ENCODE measurements around the gene ATP6V0B. TPM values are rescaled to one million over a fixed set of nuclear protein-coding genes. Genes with fewer than 3 reads are reported as not detected.

The ATP6V0B gene
- total and polyA plus RNA-seq, 2 donors (not counting 1 experiment from before 2014, with no cell fraction given) = 91.0 to 198 TPM

DNA sequence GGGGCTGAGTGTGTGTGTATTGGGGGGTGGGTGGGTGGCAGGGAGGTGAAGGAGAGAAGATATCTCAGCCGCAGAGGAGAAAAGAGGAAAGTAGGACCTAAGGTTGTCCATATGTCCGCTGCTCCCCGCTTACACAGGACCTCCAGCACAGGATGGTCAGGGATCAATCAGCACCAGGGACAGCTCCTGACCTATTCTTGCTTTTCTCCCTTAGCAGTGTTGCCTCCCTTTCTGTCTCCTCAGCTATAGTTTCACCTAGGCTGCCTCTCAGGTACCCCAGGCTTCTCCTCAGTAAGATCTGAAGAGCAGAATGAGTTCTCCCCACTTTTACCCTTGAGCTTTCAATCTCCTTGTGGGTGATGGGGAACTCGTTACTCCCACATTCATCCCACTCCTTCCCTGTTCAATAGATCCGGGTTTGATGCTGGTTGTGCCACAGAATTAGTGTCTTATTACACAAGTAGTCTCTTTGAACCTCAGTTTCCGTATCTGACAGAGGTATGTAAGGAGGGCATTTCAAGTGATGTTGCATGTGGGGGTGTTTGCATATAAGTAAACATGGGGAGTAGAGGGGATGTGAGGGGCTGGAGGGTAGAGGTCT is 6.3 kb upstream of the ATP6V0B start:
- Histone ChIP-seq H4K20me1 (ENCODE audit: control insufficient read depth, insufficient read depth, low read length, poor library complexity, severe bottlenecking) (peaks cover 8% of the 10 kb centered on the region), H3K9ac (ENCODE audit: low read length) (no peak overlapping the region), H3K27me3 (replicated peaks in 1 of 4; ENCODE audit: control extremely low read depth in 1 of 4, control insufficient read depth in 3 of 4, insufficient read depth in 4 of 4, low read length in 3 of 4) (no peaks in the 10 kb centered on the region), H3K9me3 (ENCODE audit: control extremely low read depth in 1 of 3, control insufficient read depth in 2 of 3, insufficient read depth in 1 of 3, low read length in 2 of 3) (no peaks in the 10 kb centered on the region), H3K4me3 (ENCODE audit: control extremely low read depth in 1 of 5, extremely low read depth in 1 of 5, insufficient read depth in 1 of 5, low read depth in 2 of 5, low read length in 4 of 5) (no peak overlapping the region), H3K36me3 (replicated peaks in 1 of 2; ENCODE audit: control extremely low read depth in 1 of 2, control insufficient read depth in 1 of 2, extremely low read depth in 1 of 2, insufficient read depth in 2 of 2, low read length in 1 of 2) (peaks cover 0 to 10% of the 10 kb centered on the region in 2 experiments), H2AFZ (ENCODE audit: insufficient read depth, low read depth, low read length, poor library complexity, severe bottlenecking) (no peak overlapping the region), H3K27ac (ENCODE audit: low read length in 2 of 2) (no peak overlapping the region), H3K4me1 (ENCODE audit: control insufficient read depth in 2 of 2, insufficient read depth in 2 of 2, low read length in 2 of 2) (peaks cover 12 to 20% of the 10 kb centered on the region in 2 donors), H3K4me2 (replicated peaks; ENCODE audit: low read depth, low read length, poor library complexity, severe bottlenecking) (no peak overlapping the region), H3K79me2 (ENCODE audit: control insufficient read depth, insufficient read depth, low read length) (peaks cover 23% of the 10 kb centered on the region)
- POLR2A ChIA-PET = no interaction called here
- no peaks in the 10 kb centered on the region for H3K27me3 Mint-ChIP-seq
- no peaks in the 10 kb centered on the region for H3K9me3 Mint-ChIP-seq (ENCODE audit: insufficient read depth)
- DNase-seq = no peak
- WGBS (ENCODE audit: insufficient coverage) = 97% methylated on average over 4 of the region's 6 CpGs
- CTCF ChIA-PET = no interaction called here
- intact Hi-C loops (cut with micrococcal nuclease) = no loop called here
- TF ChIP-seq, protein P1, sequence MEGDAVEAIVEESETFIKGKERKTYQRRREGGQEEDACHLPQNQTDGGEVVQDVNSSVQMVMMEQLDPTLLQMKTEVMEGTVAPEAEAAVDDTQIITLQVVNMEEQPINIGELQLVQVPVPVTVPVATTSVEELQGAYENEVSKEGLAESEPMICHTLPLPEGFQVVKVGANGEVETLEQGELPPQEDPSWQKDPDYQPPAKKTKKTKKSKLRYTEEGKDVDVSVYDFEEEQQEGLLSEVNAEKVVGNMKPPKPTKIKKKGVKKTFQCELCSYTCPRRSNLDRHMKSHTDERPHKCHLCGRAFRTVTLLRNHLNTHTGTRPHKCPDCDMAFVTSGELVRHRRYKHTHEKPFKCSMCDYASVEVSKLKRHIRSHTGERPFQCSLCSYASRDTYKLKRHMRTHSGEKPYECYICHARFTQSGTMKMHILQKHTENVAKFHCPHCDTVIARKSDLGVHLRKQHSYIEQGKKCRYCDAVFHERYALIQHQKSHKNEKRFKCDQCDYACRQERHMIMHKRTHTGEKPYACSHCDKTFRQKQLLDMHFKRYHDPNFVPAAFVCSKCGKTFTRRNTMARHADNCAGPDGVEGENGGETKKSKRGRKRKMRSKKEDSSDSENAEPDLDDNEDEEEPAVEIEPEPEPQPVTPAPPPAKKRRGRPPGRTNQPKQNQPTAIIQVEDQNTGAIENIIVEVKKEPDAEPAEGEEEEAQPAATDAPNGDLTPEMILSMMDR (IDR thresholded peaks at IDR 0.05) = no peak
- TF ChIP-seq EZH2 (IDR thresholded peaks at IDR 0.05; ENCODE audit: borderline replicate concordance, insufficient read depth, low read depth, low read length, poor library complexity, severe bottlenecking) = no peak
- peaks cover 24% of the 10 kb centered on the region for H3K4me1 Mint-ChIP-seq
- peak overlapping the region; percentile 13 for H3K4me3 Mint-ChIP-seq
- ATAC-seq (ENCODE audit: low read depth) = no peak
- H3K27ac Mint-ChIP-seq = no peak overlapping the region

DNA sequence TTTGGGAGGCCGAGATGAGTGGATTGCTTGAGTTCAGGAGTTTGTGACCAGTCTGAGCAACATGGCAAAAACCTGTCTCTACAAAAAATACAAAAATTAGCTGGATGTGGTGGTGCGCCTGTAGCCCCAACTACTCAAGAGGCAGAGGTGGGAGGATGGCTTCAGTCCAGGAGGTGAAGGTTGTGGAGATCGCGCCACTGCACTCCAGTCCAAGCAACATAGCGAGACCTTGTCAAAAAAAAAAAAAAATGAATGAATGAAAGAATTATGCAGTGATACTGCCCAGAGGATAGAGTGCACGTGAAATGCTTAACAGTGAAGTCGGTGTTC is 5.4 kb upstream of the ATP6V0B start:
- H3K4me3 ChIP-seq (ENCODE audit: control extremely low read depth in 1 of 5, extremely low read depth in 1 of 5, insufficient read depth in 1 of 5, low read depth in 2 of 5, low read length in 4 of 5) = peak overlapping the region in 3 of 5 experiments; percentile 62 to 93 (median 83)
- peaks cover 23% of the 10 kb centered on the region for H3K79me2 ChIP-seq (ENCODE audit: control insufficient read depth, insufficient read depth, low read length)
- ChIA-PET POLR2A (interaction anchor here (0.7 kb wide), 1 partner anchor 10 kb away, joined by 4 read pairs; no protein-coding TSS in a partner anchor), CTCF (interaction anchor here (0.7 to 1.7 kb wide), 3 partner anchors 23 to 36 kb away, joined by 3 to 4 read pairs (median 4); partner anchors contain the start of genes ARTN and IPO13)
- Mint-ChIP-seq H3K4me1 (peaks cover 34% of the 10 kb centered on the region), H3K9me3 (ENCODE audit: insufficient read depth) (no peaks in the 10 kb centered on the region), H3K27ac (no peak overlapping the region), H3K4me3 (peak overlapping the region; percentile 95), H3K27me3 (no peaks in the 10 kb centered on the region)
- H3K9ac ChIP-seq (ENCODE audit: low read length) = peak overlapping the region; percentile 81
- intact Hi-C loops (cut with micrococcal nuclease) = loop anchor here (1.0 kb wide), 2 partner anchors 23 to 319 kb away; partner anchors contain the start of genes IPO13 and KDM4A
- peak overlapping the region; percentile 96 for H3K4me2 ChIP-seq (replicated peaks; ENCODE audit: low read depth, low read length, poor library complexity, severe bottlenecking)
- WGBS (ENCODE audit: insufficient coverage) = 63% methylated on average over 6 of the region's 7 CpGs
- peaks cover 0 to 10% of the 10 kb centered on the region in 2 experiments for H3K36me3 ChIP-seq (replicated peaks in 1 of 2; ENCODE audit: control extremely low read depth in 1 of 2, control insufficient read depth in 1 of 2, extremely low read depth in 1 of 2, insufficient read depth in 2 of 2, low read length in 1 of 2)
- no peak for ATAC-seq (ENCODE audit: low read depth)
- no peak for DNase-seq
- H3K4me1 ChIP-seq (ENCODE audit: control insufficient read depth in 2 of 2, insufficient read depth in 2 of 2, low read length in 2 of 2) = peaks cover 17 to 30% of the 10 kb centered on the region in 2 donors
- peak overlapping the region; percentile 81 for H2AFZ ChIP-seq (ENCODE audit: insufficient read depth, low read depth, low read length, poor library complexity, severe bottlenecking)
- TF ChIP-seq, protein P1 (IDR thresholded peaks at IDR 0.05) = no peak
- no peak for TF ChIP-seq EZH2 (IDR thresholded peaks at IDR 0.05; ENCODE audit: borderline replicate concordance, insufficient read depth, low read depth, low read length, poor library complexity, severe bottlenecking)
- H3K27ac ChIP-seq (ENCODE audit: low read length in 2 of 2) = no peak overlapping the region
- H3K27me3 ChIP-seq (replicated peaks in 1 of 4; ENCODE audit: control extremely low read depth in 1 of 4, control insufficient read depth in 3 of 4, insufficient read depth in 4 of 4, low read length in 3 of 4) = no peaks in the 10 kb centered on the region
- H3K9me3 ChIP-seq (ENCODE audit: control extremely low read depth in 1 of 3, control insufficient read depth in 2 of 3, insufficient read depth in 1 of 3, low read length in 2 of 3) = no peaks in the 10 kb centered on the region
- peaks cover 8% of the 10 kb centered on the region for H4K20me1 ChIP-seq (ENCODE audit: control insufficient read depth, insufficient read depth, low read length, poor library complexity, severe bottlenecking)

Data from B cell (primary cell).